Ovary (tissue), 3 donors: ENCODE data around the gene OGFRL1.

Source experiments
- CTCF ChIP-seq, 3 donors: fragments of 450-650 bp in 2 of 3; fragments of 200-600 bp in 1 of 3; IDR thresholded peaks; one replicate each; pipeline versions ENCODE4 v1.5.1 to v1.8.0; 2016 to 2022; ENCODE audit warnings: antibody characterized with exemption in 3 of 3, mild to moderate bottlenecking in 1 of 3
- EP300 ChIP-seq: sonication (generic); formaldehyde crosslinking; IDR thresholded peaks from one replicate; pipeline ENCODE4 v1.6.1; 2017; ENCODE audit warnings: antibody characterized with exemption
- POLR2A ChIP-seq: fragments of 450-650 bp; IDR thresholded peaks from one replicate; pipeline ENCODE4 v1.6.1; 2017; ENCODE audit warnings: antibody characterized with exemption, mild to moderate bottlenecking, moderate library complexity
- donor health status: DM: no; HTN: no; CAD: no.

- TF ChIP-seq CTCF (IDR thresholded peaks at IDR 0.05), result no peak
- TF ChIP-seq POLR2A, result no peak
- TF ChIP-seq EP300, result no peak
These were observed 54.2 kb downstream of the OGFRL1 start for GRCh38 chr6:71342772-71343171.
